Activated naive CD8-positive, alpha-beta T cell treated with anti-CD3 and anti-CD28 coated beads for 36 hours (primary cell): ENCODE results near the gene PCNT. TPM values are rescaled to one million over a fixed set of nuclear protein-coding genes. Genes with fewer than 3 reads are reported as not detected.

Experiments used
- DNase-seq: peaks from one replicate; pipeline ENCODE4 v3.0.0; 2021
- H3K27ac Mint-ChIP-seq: one replicate; pipeline ENCODE4 v1.8.0; 2022; ENCODE audit warnings: mild to moderate bottlenecking, moderate library complexity, mixed read lengths
- H3K27me3 Mint-ChIP-seq: one replicate; pipeline ENCODE4 v1.8.0; 2022; ENCODE audit warnings: mild to moderate bottlenecking, mixed read lengths
- H3K36me3 Mint-ChIP-seq: one replicate; pipeline ENCODE4 v1.8.0; 2021; ENCODE audit warnings: mild to moderate bottlenecking, mixed read lengths
- H3K4me1 Mint-ChIP-seq: one replicate; pipeline ENCODE4 v1.8.0; 2021; ENCODE audit warnings: mixed read lengths
- H3K4me3 Mint-ChIP-seq: one replicate; pipeline ENCODE4 v1.8.0; 2022; ENCODE audit warnings: mild to moderate bottlenecking, moderate library complexity, mixed read lengths
- H3K9me3 Mint-ChIP-seq: one replicate; pipeline ENCODE4 v1.8.0; 2022; ENCODE audit warnings: mixed read lengths
- total RNA-seq, 2 experiments: library from RNA; stranded (reverse); gene quantifications; one replicate each; pipeline ENCODE4 v1.2.3, GENCODE V29; 2021

Gene PCNT, protein sequence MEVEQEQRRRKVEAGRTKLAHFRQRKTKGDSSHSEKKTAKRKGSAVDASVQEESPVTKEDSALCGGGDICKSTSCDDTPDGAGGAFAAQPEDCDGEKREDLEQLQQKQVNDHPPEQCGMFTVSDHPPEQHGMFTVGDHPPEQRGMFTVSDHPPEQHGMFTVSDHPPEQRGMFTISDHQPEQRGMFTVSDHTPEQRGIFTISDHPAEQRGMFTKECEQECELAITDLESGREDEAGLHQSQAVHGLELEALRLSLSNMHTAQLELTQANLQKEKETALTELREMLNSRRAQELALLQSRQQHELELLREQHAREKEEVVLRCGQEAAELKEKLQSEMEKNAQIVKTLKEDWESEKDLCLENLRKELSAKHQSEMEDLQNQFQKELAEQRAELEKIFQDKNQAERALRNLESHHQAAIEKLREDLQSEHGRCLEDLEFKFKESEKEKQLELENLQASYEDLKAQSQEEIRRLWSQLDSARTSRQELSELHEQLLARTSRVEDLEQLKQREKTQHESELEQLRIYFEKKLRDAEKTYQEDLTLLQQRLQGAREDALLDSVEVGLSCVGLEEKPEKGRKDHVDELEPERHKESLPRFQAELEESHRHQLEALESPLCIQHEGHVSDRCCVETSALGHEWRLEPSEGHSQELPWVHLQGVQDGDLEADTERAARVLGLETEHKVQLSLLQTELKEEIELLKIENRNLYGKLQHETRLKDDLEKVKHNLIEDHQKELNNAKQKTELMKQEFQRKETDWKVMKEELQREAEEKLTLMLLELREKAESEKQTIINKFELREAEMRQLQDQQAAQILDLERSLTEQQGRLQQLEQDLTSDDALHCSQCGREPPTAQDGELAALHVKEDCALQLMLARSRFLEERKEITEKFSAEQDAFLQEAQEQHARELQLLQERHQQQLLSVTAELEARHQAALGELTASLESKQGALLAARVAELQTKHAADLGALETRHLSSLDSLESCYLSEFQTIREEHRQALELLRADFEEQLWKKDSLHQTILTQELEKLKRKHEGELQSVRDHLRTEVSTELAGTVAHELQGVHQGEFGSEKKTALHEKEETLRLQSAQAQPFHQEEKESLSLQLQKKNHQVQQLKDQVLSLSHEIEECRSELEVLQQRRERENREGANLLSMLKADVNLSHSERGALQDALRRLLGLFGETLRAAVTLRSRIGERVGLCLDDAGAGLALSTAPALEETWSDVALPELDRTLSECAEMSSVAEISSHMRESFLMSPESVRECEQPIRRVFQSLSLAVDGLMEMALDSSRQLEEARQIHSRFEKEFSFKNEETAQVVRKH (N-terminal part only)
- 10 to 100 TPM; 49.4 to 53.4 TPM for total RNA-seq

GRCh38 chr21:46323710-46324389 is at the start of gene PCNT, which contains the start of gene C21orf58:
PCNT (plus strand) TSS chr21:46324156; CDS start chr21:46324229, 73 bp downstream.
C21orf58 (minus strand) TSS chr21:46323870; CDS start chr21:46322738, 1,132 bp downstream.
- Mint-ChIP-seq H3K36me3 (peaks cover 39% of the 10 kb centered on the region), H3K27ac (peak within 1 kb of the TSS; percentile 97), H3K4me3 (peak within 1 kb of the TSS; percentile 92), H3K9me3 (no peaks in the 10 kb centered on the region), H3K27me3 (no peaks in the 10 kb centered on the region), H3K4me1 (peaks cover 28% of the 10 kb centered on the region)
- DNase-seq = peak; percentile 99

DNA sequence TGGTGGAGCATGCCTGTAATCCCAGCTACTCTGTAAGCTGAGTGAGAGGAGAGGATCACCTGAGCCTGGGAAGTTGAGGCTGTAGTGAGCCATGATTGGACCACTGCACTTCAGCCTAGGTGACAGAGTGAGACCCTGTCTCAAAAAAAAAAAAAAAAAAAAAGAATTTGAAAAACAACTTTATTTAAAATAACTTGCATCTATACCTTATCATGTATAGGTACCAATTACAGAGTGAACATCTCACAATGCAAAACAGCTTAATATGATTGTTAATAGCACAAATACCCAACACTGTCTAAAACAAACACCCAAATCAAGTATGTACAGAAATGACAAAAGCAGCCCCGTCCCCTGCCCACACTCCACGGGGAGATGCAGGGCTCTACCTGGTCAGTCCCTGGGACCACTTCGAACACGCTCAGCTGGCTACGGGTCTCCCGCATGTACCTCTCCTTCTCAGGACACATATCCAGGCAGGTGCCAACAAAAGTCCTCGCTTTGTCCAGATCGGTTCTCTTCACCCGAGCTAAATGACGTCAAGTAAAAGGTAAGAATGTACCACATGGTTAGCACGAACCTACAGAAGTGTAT is 49.1 kb upstream of the PCNT start:
- Mint-ChIP-seq H3K4me3 (no peak overlapping the region), H3K36me3 (peaks cover 29% of the 10 kb centered on the region), H3K4me1 (peaks cover 4% of the 10 kb centered on the region), H3K9me3 (no peaks in the 10 kb centered on the region), H3K27ac (no peak overlapping the region), H3K27me3 (no peaks in the 10 kb centered on the region)
- DNase-seq = no peak

GRCh38 chr21:46284077-46284644 is 39.8 kb upstream of the PCNT start:
- Mint-ChIP-seq H3K27ac (no peak overlapping the region), H3K27me3 (no peaks in the 10 kb centered on the region), H3K4me3 (peak overlapping the region; percentile 73), H3K9me3 (no peaks in the 10 kb centered on the region), H3K4me1 (peaks cover 34% of the 10 kb centered on the region), H3K36me3 (peaks cover 41% of the 10 kb centered on the region)
- DNase-seq = no peak

DNA sequence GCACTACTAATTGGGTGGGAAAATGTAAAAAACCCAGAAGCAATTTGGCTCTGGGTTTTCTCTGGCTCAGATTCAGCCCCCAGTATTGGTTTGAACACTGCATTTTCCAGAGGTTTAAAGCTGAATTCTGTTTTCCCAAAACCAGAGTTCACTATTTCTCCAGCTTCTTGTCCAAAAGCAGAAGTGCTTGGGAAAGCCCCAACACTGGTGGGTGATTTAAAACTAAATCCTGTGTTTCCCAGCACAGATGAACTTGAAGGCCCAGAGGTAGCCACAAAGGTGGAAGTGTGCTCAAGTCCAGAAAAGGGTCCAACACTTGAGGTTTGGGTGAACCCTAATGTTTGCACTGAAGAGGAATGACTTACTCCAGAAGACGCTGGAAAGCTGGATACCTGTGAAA is 39.2 kb upstream of the PCNT start:
- H3K36me3 Mint-ChIP-seq = peaks cover 37% of the 10 kb centered on the region
- H3K27ac Mint-ChIP-seq = peak overlapping the region; percentile 97
- H3K4me1 Mint-ChIP-seq = peaks cover 33% of the 10 kb centered on the region
- peak overlapping the region; percentile 95 for H3K4me3 Mint-ChIP-seq
- no peaks in the 10 kb centered on the region for H3K9me3 Mint-ChIP-seq
- no peak for DNase-seq
- no peaks in the 10 kb centered on the region for H3K27me3 Mint-ChIP-seq

GRCh38 chr21:46285206-46285661 is 38.7 kb upstream of the PCNT start, which contains the start of gene MCM3AP:
MCM3AP (minus strand) TSS chr21:46285611; CDS start chr21:46285286, 325 bp downstream.
- Mint-ChIP-seq H3K4me1 (peaks cover 35% of the 10 kb centered on the region), H3K27me3 (no peaks in the 10 kb centered on the region), H3K36me3 (peaks cover 32% of the 10 kb centered on the region), H3K4me3 (peak within 1 kb of the TSS; percentile 99), H3K9me3 (no peaks in the 10 kb centered on the region), H3K27ac (peak within 1 kb of the TSS; percentile 97)
- DNase-seq = no peak

- Mint-ChIP-seq H3K4me3 (peak within 1 kb of the TSS; percentile 99), H3K9me3 (no peaks in the 10 kb centered on the region), H3K36me3 (peaks cover 33% of the 10 kb centered on the region), H3K27ac (peak within 1 kb of the TSS; percentile 97), H3K4me1 (peaks cover 33% of the 10 kb centered on the region), H3K27me3 (no peaks in the 10 kb centered on the region)
- peak; percentile 92 for DNase-seq
Measured at GRCh38 chr21:46285761-46286647, 38.0 kb upstream of the PCNT start, which contains the start of gene YBEY. YBEY (plus strand) TSS chr21:46286342; CDS start chr21:46286914, 572 bp downstream.

DNA sequence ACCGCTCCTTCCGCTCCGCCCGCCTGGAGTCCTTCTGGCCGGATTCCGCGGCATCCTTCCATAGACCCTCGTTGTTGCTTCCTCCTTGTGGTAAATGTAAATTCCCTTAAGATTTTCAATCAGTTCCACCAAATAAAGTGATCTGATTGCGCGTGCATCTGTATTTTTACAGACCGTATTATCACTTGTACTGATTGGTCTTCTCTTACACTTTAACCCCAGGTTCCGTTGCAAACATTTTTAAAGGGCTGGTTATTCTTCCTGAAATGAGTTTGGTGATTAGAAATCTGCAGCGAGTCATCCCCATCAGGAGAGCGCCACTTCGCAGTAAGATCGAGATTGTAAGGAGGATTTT is 37.3 kb upstream of the PCNT start:
- peak overlapping the region; percentile 97 for H3K27ac Mint-ChIP-seq
- H3K27me3 Mint-ChIP-seq = no peaks in the 10 kb centered on the region
- peaks cover 30% of the 10 kb centered on the region for H3K36me3 Mint-ChIP-seq
- DNase-seq = no peak
- peak overlapping the region; percentile 99 for H3K4me3 Mint-ChIP-seq
- no peaks in the 10 kb centered on the region for H3K9me3 Mint-ChIP-seq
- peaks cover 29% of the 10 kb centered on the region for H3K4me1 Mint-ChIP-seq

DNA sequence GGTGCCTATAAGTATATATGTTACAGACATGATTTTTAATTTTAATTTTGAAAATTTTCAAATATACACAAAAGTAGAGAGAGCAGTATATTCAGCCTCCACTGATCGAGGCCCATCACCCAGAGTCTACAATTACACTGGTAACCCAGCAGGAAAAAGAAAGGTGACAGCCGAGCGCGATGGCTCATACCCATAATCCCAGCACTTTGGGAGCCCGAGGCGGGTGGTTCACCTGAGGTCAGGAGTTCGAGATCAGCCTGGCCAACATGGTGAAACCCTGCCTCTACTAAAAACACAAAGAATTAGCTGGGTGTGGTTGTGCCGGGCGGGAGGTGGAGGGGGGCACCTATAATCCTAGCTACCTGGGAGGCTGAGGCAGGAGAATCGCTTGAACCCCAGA is 36.4 kb upstream of the PCNT start:
- H3K4me3 Mint-ChIP-seq = peak overlapping the region; percentile 99
- no peak for DNase-seq
- H3K27me3 Mint-ChIP-seq = no peaks in the 10 kb centered on the region
- no peak overlapping the region for H3K27ac Mint-ChIP-seq
- H3K4me1 Mint-ChIP-seq = peaks cover 29% of the 10 kb centered on the region
- peaks cover 35% of the 10 kb centered on the region for H3K36me3 Mint-ChIP-seq
- no peaks in the 10 kb centered on the region for H3K9me3 Mint-ChIP-seq

- no peaks in the 10 kb centered on the region for H3K27me3 Mint-ChIP-seq
- H3K4me1 Mint-ChIP-seq = peaks cover 14% of the 10 kb centered on the region
- H3K9me3 Mint-ChIP-seq = no peaks in the 10 kb centered on the region
- no peak overlapping the region for H3K27ac Mint-ChIP-seq
- peaks cover 24% of the 10 kb centered on the region for H3K36me3 Mint-ChIP-seq
- no peak overlapping the region for H3K4me3 Mint-ChIP-seq
- DNase-seq = no peak
Measured at GRCh38 chr21:46289655-46290179, 34.2 kb upstream of the PCNT start.

- H3K36me3 Mint-ChIP-seq = peaks cover 19% of the 10 kb centered on the region
- DNase-seq = no peak
- no peaks in the 10 kb centered on the region for H3K27me3 Mint-ChIP-seq
- peaks cover 8% of the 10 kb centered on the region for H3K4me1 Mint-ChIP-seq
- no peaks in the 10 kb centered on the region for H3K9me3 Mint-ChIP-seq
- no peak overlapping the region for H3K27ac Mint-ChIP-seq
- H3K4me3 Mint-ChIP-seq = no peak overlapping the region
Measured at GRCh38 chr21:46291561-46291960, 32.4 kb upstream of the PCNT start.

GRCh38 chr21:46294647-46295176 is 29.2 kb upstream of the PCNT start:
- DNase-seq = no peak
- no peak overlapping the region for H3K4me3 Mint-ChIP-seq
- peaks cover 10% of the 10 kb centered on the region for H3K27me3 Mint-ChIP-seq
- H3K27ac Mint-ChIP-seq = no peak overlapping the region
- no peaks in the 10 kb centered on the region for H3K9me3 Mint-ChIP-seq
- H3K4me1 Mint-ChIP-seq = peaks cover 5% of the 10 kb centered on the region
- peaks cover 23% of the 10 kb centered on the region for H3K36me3 Mint-ChIP-seq

GRCh38 chr21:46295177-46295770 is 28.7 kb upstream of the PCNT start:
- H3K4me1 Mint-ChIP-seq = peaks cover 3% of the 10 kb centered on the region
- no peaks in the 10 kb centered on the region for H3K9me3 Mint-ChIP-seq
- peaks cover 10% of the 10 kb centered on the region for H3K27me3 Mint-ChIP-seq
- no peak for DNase-seq
- no peak overlapping the region for H3K4me3 Mint-ChIP-seq
- H3K27ac Mint-ChIP-seq = peak overlapping the region; percentile 54
- H3K36me3 Mint-ChIP-seq = peaks cover 26% of the 10 kb centered on the region
